Stimulated activated CD8-positive, alpha-beta memory T cell treated with anti-CD3 and anti-CD28 coated beads, Interleukin-15, amount 100 ng/mL, for 24 hours (primary cell): ENCODE data around the gene SLC17A4.

Experiments used
- DNase-seq: peaks from one replicate; pipeline ENCODE4 v3.0.0-alpha.2; 2020; ENCODE audit warnings: low read depth

SLC17A4 gene

GRCh38 chr6:25750906-25751305 lies 3.6 kb upstream of the SLC17A4 start:
- DNase-seq, result no peak

GRCh38 chr6:25753079-25753478 lies 1.5 kb upstream of the SLC17A4 start:
- DNase-seq, result no peak

- DNase-seq, result no peak
These were observed 941 bp downstream of the SLC17A4 start for GRCh38 chr6:25755483-25755882.

- no peak for DNase-seq
These were observed 2.1 kb downstream of the SLC17A4 start for GRCh38 chr6:25756382-25757363.

GRCh38 chr6:25757936-25758642 lies 3.5 kb downstream of the SLC17A4 start:
- DNase-seq, result no peak

GRCh38 chr6:25764611-25765010 lies 10.1 kb downstream of the SLC17A4 start:
- DNase-seq, result no peak

GRCh38 chr6:25768566-25768965 lies 14.0 kb downstream of the SLC17A4 start:
- DNase-seq, result no peak

GRCh38 chr6:25769983-25770382 lies 15.4 kb downstream of the SLC17A4 start:
- no peak for DNase-seq

- no peak for DNase-seq
These were observed 19.7 kb downstream of the SLC17A4 start for GRCh38 chr6:25774120-25774715.

- DNase-seq, result no peak
These were observed 22.5 kb downstream of the SLC17A4 start for GRCh38 chr6:25777031-25777430.

- DNase-seq, result no peak
These were observed 23.5 kb downstream of the SLC17A4 start for GRCh38 chr6:25777856-25778649.

- DNase-seq, result no peak
These were observed 26.6 kb downstream of the SLC17A4 start for GRCh38 chr6:25781134-25781533.

- no peak for DNase-seq
These were observed 32.9 kb downstream of the SLC17A4 start for GRCh38 chr6:25787428-25787827.

- no peak for DNase-seq
These were observed 33.9 kb downstream of the SLC17A4 start for GRCh38 chr6:25788305-25788922.

- no peak for DNase-seq
These were observed 34.9 kb downstream of the SLC17A4 start for GRCh38 chr6:25789475-25789874.

- DNase-seq, result no peak
These were observed 37.5 kb downstream of the SLC17A4 start for GRCh38 chr6:25792016-25792415.

GRCh38 chr6:25793970-25794369 lies 39.4 kb downstream of the SLC17A4 start:
- no peak for DNase-seq

- no peak for DNase-seq
These were observed 40.2 kb downstream of the SLC17A4 start for GRCh38 chr6:25794784-25795183.

- DNase-seq, result no peak
These were observed 46.9 kb downstream of the SLC17A4 start for GRCh38 chr6:25801436-25801835.

- DNase-seq, result no peak
These were observed 50.3 kb downstream of the SLC17A4 start for GRCh38 chr6:25804804-25805203.

GRCh38 chr6:25815194-25815593 lies 60.7 kb downstream of the SLC17A4 start:
- no peak for DNase-seq
